ENCODE measurements around the gene METTL25B. TPM values are rescaled to one million over a fixed set of nuclear protein-coding genes. Genes with fewer than 3 reads are reported as not detected.

The METTL25B gene
- total RNA-seq, 1 donor from 2014 or later: 56.7 TPM

DNA sequence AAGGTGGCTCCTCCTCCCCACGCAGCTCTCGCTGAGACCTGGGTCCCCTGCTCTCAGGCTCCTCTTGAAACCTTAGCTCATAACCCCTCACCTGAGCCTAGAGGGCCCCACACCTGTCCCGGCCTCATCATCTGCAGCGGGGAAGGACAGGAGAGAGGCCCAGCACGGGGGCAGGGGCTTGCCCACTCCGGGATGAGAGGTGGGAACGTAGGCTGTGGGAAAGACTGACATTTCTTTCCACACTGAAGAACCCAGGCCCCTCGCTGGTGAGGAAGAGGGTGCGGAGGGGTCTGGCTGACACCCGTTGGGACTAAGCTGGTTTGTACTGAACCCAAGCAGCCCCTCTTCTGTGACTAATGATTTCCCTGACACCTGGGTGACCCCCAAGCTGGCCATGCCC lies 37.1 kb upstream of the METTL25B start:
- DNase-seq (no peak), ATAC-seq (ENCODE audit: low read depth) (no peak)
- no peak overlapping the region for H3K4me3 Mint-ChIP-seq
- H3K4me1 Mint-ChIP-seq: peaks cover 18% of the 10 kb centered on the region
- TF ChIP-seq, protein P1, sequence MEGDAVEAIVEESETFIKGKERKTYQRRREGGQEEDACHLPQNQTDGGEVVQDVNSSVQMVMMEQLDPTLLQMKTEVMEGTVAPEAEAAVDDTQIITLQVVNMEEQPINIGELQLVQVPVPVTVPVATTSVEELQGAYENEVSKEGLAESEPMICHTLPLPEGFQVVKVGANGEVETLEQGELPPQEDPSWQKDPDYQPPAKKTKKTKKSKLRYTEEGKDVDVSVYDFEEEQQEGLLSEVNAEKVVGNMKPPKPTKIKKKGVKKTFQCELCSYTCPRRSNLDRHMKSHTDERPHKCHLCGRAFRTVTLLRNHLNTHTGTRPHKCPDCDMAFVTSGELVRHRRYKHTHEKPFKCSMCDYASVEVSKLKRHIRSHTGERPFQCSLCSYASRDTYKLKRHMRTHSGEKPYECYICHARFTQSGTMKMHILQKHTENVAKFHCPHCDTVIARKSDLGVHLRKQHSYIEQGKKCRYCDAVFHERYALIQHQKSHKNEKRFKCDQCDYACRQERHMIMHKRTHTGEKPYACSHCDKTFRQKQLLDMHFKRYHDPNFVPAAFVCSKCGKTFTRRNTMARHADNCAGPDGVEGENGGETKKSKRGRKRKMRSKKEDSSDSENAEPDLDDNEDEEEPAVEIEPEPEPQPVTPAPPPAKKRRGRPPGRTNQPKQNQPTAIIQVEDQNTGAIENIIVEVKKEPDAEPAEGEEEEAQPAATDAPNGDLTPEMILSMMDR (IDR thresholded peaks at IDR 0.05): no peak
- ChIA-PET CTCF (interaction anchor here (1.0 to 6.9 kb wide), 7 partner anchors 15 to 199 kb away, joined by 3 to 182 read pairs (median 36); partner anchors contain the start of genes CRABP2, ISG20L2, METTL25B and NTRK1), POLR2A (interaction anchor here (1.4 to 1.8 kb wide), 2 partner anchors 35 to 37 kb away, joined by 4 to 9 read pairs; partner anchors contain the start of genes ISG20L2 and METTL25B)
- peaks cover 46% of the 10 kb centered on the region for H3K27me3 Mint-ChIP-seq
- no peaks in the 10 kb centered on the region for H3K9me3 Mint-ChIP-seq
- no peaks in the 10 kb centered on the region for H3K36me3 Mint-ChIP-seq (ENCODE audit: low read depth)
- intact Hi-C loops (cut with micrococcal nuclease): no loop called here
- no peak overlapping the region for H3K27ac Mint-ChIP-seq

DNA sequence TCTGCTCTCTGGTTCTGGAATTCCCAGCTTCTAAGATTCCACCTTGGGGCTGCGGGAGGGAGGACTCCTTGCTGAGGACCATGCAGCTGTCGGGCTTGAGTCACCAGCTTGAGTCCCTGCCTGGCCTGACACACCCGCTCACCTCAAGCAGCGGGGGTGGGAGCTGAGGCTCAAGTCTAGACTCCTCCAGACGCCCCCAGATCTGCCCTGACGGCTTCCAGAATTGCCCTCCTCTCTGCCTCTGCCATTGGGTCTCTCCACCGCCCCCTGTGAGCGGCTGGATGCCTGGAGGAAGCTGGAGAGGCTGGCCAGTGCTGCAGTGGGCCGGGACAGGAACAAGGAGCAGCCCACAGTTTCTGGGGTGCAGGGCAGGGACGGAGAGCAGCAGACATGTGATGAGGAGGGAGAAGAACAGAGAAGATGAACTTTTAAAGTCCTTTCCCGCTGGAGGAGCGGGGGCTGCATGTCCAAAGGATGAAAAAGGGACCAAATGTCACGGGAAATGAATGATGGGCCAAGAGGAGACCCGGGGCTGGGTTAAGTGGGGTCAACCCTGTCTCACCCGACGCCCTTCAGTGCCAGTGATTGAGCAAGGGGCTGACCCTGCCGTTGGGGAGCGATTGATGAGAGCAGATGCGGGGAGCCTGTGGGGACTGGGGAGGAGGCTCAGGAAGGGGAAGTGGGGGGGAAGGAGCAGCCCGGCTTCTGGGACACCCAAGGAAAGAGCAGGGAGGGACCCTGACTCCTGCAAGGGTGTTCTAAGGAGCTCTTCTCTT lies 36.4 kb upstream of the METTL25B start:
- Mint-ChIP-seq H3K27ac (no peak overlapping the region), H3K4me1 (peaks cover 18% of the 10 kb centered on the region), H3K4me3 (no peak overlapping the region), H3K36me3 (ENCODE audit: low read depth) (no peaks in the 10 kb centered on the region), H3K9me3 (no peaks in the 10 kb centered on the region), H3K27me3 (peaks cover 52% of the 10 kb centered on the region)
- intact Hi-C loops (cut with micrococcal nuclease): no loop called here
- ATAC-seq (ENCODE audit: low read depth) (no peak), DNase-seq (no peak)
- POLR2A ChIA-PET: interaction anchor here (0.6 to 1.4 kb wide), 2 partner anchors 15 to 37 kb away, joined by 3 to 4 read pairs; partner anchors contain the start of genes ISG20L2 and METTL25B
- CTCF ChIA-PET: interaction anchor here (1.0 to 6.9 kb wide), 5 partner anchors 14 to 199 kb away, joined by 3 to 182 read pairs (median 53); partner anchors contain the start of genes CRABP2, ISG20L2, METTL25B and NTRK1
- TF ChIP-seq, protein P1 (IDR thresholded peaks at IDR 0.05): no peak

DNA sequence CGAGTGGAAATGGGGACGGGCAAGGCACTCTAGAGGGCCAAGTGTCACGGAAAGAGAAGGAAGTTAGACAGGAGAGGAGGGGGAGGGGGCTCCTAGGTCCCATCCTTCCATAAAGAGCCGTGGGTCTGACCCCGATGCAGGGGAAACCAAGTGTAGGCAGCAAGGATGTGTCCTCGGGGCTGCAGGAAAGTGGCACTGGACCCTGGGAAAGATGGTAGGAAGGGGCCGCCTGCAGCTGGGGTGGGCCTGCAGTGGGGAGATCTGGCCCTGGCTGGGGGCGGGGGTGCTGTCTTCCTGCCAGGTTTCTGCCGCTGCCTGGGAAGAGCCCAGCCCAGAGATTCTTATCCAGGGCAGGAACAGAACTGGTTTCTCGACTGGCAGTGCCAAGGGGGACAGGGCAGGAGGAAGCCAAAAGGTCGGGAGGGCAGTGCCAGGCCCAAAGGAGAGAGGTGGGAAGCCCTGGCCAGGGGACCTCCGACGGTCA lies 35.8 kb upstream of the METTL25B start:
- POLR2A ChIA-PET: interaction anchor here (0.6 to 1.4 kb wide), 2 partner anchors 15 to 36 kb away, joined by 3 to 4 read pairs; partner anchors contain the start of genes ISG20L2 and METTL25B
- H3K4me1 Mint-ChIP-seq: peaks cover 18% of the 10 kb centered on the region
- H3K4me3 Mint-ChIP-seq: no peak overlapping the region
- peaks cover 58% of the 10 kb centered on the region for H3K27me3 Mint-ChIP-seq
- H3K27ac Mint-ChIP-seq: no peak overlapping the region
- DNase-seq (no peak), ATAC-seq (ENCODE audit: low read depth) (no peak)
- H3K36me3 Mint-ChIP-seq (ENCODE audit: low read depth): no peaks in the 10 kb centered on the region
- TF ChIP-seq, protein P1 (IDR thresholded peaks at IDR 0.05): no peak
- CTCF ChIA-PET: interaction anchor here (1.1 to 6.9 kb wide), 2 partner anchors 8 to 33 kb away, joined by 3 to 182 read pairs; partner anchors contain the start of genes ISG20L2 and METTL25B
- no peaks in the 10 kb centered on the region for H3K9me3 Mint-ChIP-seq
- intact Hi-C loops (cut with micrococcal nuclease): no loop called here

DNA sequence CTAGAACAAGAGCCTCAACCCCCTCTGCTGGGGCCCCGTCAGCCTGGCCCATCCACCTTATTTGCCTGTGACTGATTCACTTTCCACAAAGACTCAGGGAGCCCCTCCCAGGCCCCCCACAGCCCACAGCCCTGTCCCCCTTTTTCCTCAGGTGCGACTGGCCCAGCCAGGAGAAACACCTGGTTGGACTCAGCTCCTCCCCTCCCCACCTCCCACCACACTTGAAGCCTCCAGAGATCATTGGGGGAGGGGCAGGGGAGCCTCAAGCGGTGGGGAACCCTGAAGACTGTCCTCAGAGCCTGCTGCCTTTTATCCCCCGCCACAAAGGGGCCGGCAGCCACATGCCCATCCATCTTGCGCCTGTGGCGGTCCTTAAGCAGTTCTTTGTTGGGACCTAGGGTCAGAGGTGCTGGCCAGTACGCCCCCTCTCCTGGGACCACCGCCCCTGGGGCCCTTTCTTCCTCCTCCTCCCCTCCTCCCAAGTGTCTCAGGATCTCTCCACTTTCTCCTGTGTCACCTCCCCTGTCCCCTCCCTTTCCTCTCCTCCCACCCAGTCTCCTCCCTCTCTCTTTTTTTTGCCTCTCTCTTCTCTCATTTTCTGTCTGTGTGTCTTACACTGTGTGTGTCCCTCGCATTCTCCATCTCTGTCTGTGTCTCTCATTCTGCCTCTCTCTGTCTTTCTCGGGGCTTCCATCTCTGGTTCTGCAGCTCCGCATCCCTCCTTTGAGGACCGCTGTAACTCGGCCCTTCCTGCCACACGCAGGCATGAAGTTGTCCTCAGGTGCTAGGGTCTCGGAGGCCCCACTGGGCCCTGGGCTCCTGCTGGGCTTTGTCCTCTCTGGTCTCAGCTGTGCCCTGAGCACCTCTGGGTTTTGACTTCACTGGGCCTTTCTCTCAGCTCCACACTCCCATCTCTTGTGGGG lies 35.1 kb upstream of the METTL25B start:
- CTCF ChIA-PET: interaction anchor here (1.1 to 6.9 kb wide), 2 partner anchors 9 to 33 kb away, joined by 3 to 182 read pairs; partner anchors contain the start of genes ISG20L2 and METTL25B
- ATAC-seq (ENCODE audit: low read depth) (no peak), DNase-seq (no peak)
- Mint-ChIP-seq H3K4me3 (no peak overlapping the region), H3K4me1 (peaks cover 18% of the 10 kb centered on the region), H3K27ac (no peak overlapping the region), H3K27me3 (peaks cover 62% of the 10 kb centered on the region), H3K9me3 (no peaks in the 10 kb centered on the region), H3K36me3 (ENCODE audit: low read depth) (no peaks in the 10 kb centered on the region)
- POLR2A ChIA-PET: no interaction called here
- intact Hi-C loops (cut with micrococcal nuclease): no loop called here
- TF ChIP-seq, protein P1 (IDR thresholded peaks at IDR 0.05): no peak

Measured in activated B cell treated with CpG ODN at 0.5 μM for 24 hours (primary cell).